HCT116 (cell line): Measurements from ENCODE around the gene CFAP97. TPM values are rescaled to one million over a fixed set of nuclear protein-coding genes. Genes with fewer than 3 reads are reported as not detected.

Experiments
- ATAC-seq: fragments of 200-7000 bp; cut with Tn5 transposase; 2 replicates; pipeline ENCODE4 v1.9.1; 2020; ENCODE audit warnings: mild to moderate bottlenecking, moderate library complexity
- BruUV-seq: library from RNA; stranded (reverse); fragments of 400-500 nt; replicated peaks from 2 replicates; lab custom pipeline; 2021; lab: Mats Ljungman, UMichigan
- CTCF ChIA-PET: fragments of 300-600 bp; sonication (Branson Sonifier 250); formaldehyde crosslinking; loops from one replicate; lab custom pipeline; 2021; ENCODE audit warnings: antibody characterized with exemption; lab: Charles Lee
- POLR2A ChIA-PET: fragments of 300-600, 350-600 bp; sonication (Branson Sonifier 250); formaldehyde crosslinking; loops from one replicate; lab custom pipeline; 2021; ENCODE audit warnings: antibody characterized with exemption; lab: Charles Lee
- RAD21 ChIA-PET, 2 experiments: fragments of 300-600 bp; sonication (Branson Sonifier 250); formaldehyde crosslinking; loops; one replicate each; lab custom pipeline; 2023; ENCODE audit warnings: low total read pairs in 2 of 2; ENCODE audit not compliant: uncharacterized antibody in 2 of 2, unreplicated experiment in 2 of 2, low non-redundant PET in 1 of 2; lab: Charles Lee
- DNase-seq: peaks from one replicate; pipeline ENCODE4 v3.0.0-alpha.2; 2010; ENCODE audit warnings: low read depth, low spot score
- H2AFZ ChIP-seq: fragments of 200-600 bp; shearing (Covaris generic), sonication (generic); 2 replicates; pipeline ENCODE4 v1.6.1; 2017; ENCODE audit warnings: low read depth, mixed run types, mixed read lengths, antibody characterized with exemption, low read length; ENCODE audit not compliant: poor library complexity, severe bottlenecking
- H3K27ac ChIP-seq: 2 replicates; pipeline ENCODE4 v1.5.1; 2012; ENCODE audit warnings: low read depth, low read length
- H3K27me3 ChIP-seq: fragments of 200-600 bp; sonication (generic); 2 replicates; pipeline ENCODE4 v1.6.1; 2016; ENCODE audit warnings: mixed run types, low read length, mixed read lengths; ENCODE audit not compliant: insufficient read depth
- H3K36me3 ChIP-seq, 2 experiments: fragments of 200-500 bp in 1 of 2; fragments of 200-600 bp in 1 of 2; sonication (Bioruptor generic) in 1 of 2; sonication (generic) in 1 of 2; 2 replicates each; pipeline versions ENCODE4 v1.5.1 to v1.6.1; 2014 to 2016; ENCODE audit warnings: low read length in 2 of 2, inconsistent platforms in 1 of 2, mixed read lengths in 1 of 2, mixed run types in 1 of 2; ENCODE audit not compliant: insufficient read depth in 2 of 2, control insufficient read depth in 1 of 2
- H3K4me1 ChIP-seq, 2 experiments: fragments of 200-600 bp in 1 of 2; sonication (generic) in 1 of 2; 2 replicates each; pipeline versions ENCODE4 v1.5.1 to v1.6.1; 2012 to 2017; ENCODE audit warnings: low read length in 2 of 2, inconsistent platforms in 1 of 2, mild to moderate bottlenecking in 1 of 2, mixed read lengths in 1 of 2, mixed run types in 1 of 2, moderate library complexity in 1 of 2; ENCODE audit not compliant: insufficient read depth in 2 of 2, control insufficient read depth in 1 of 2
- H3K4me2 ChIP-seq: fragments of 200-600 bp; sonication (generic); 2 replicates; pipeline ENCODE4 v1.6.1; 2017; ENCODE audit warnings: mixed run types, low read length, mixed read lengths
- H3K4me3 ChIP-seq, 2 experiments: fragments of 200-600 bp in 1 of 2; sonication (generic) in 1 of 2; replicated peaks in 1 of 2; 2 replicates each; pipeline ENCODE4 v1.5.1; 2011 to 2016; ENCODE audit warnings: low read length in 2 of 2, control low read depth in 1 of 2, low read depth in 1 of 2, mild to moderate bottlenecking in 1 of 2, mixed read lengths in 1 of 2, mixed run types in 1 of 2
- H3K79me2 ChIP-seq: fragments of 200-600 bp; sonication (generic); 2 replicates; pipeline ENCODE4 v1.6.1; 2017; ENCODE audit warnings: mild to moderate bottlenecking, mixed run types, low read length, moderate library complexity, mixed read lengths; ENCODE audit not compliant: insufficient read depth
- H3K9ac ChIP-seq: fragments of 200-600 bp; sonication (generic); 2 replicates; pipeline ENCODE4 v1.6.1; 2016; ENCODE audit warnings: low read length, mixed read lengths
- H3K9me2 ChIP-seq: fragments of 200-600 bp; sonication (generic), shearing (Covaris generic); 2 replicates; pipeline ENCODE4 v1.6.1; 2017; ENCODE audit warnings: mixed run types, mild to moderate bottlenecking, moderate library complexity; ENCODE audit not compliant: insufficient read depth
- H3K9me3 ChIP-seq, 2 experiments: fragments of 200-500 bp in 1 of 2; fragments of 200-600 bp in 1 of 2; sonication (Bioruptor generic) in 1 of 2; sonication (generic) in 1 of 2; 2 replicates each; pipeline ENCODE4 v1.6.1; 2014 to 2017; ENCODE audit warnings: low read length in 2 of 2, mixed read lengths in 2 of 2, inconsistent platforms in 1 of 2, low read depth in 1 of 2, mild to moderate bottlenecking in 1 of 2, mixed run types in 1 of 2, moderate library complexity in 1 of 2; ENCODE audit not compliant: control insufficient read depth in 1 of 2, insufficient read depth in 1 of 2
- H4K20me1 ChIP-seq: fragments of 200-600 bp; sonication (generic), shearing (Covaris generic); 2 replicates; pipeline ENCODE4 v1.6.1; 2017; ENCODE audit warnings: mixed run types, mild to moderate bottlenecking, moderate library complexity; ENCODE audit not compliant: insufficient read depth
- EGR1 ChIP-seq: IDR thresholded peaks from 2 replicates; pipeline ENCODE4 v1.6.1; 2012; ENCODE audit warnings: low read depth
- FOSL1 ChIP-seq: IDR thresholded peaks from 2 replicates; pipeline ENCODE4 v1.6.1; 2012; ENCODE audit warnings: low read depth
- POLR2A ChIP-seq: IDR thresholded peaks from 2 replicates; pipeline ENCODE4 v1.7.0; 2011; ENCODE audit warnings: borderline replicate concordance; ENCODE audit not compliant: insufficient read depth, insufficient read length; ENCODE audit errors: extremely low read depth
- POLR2AphosphoS5 ChIP-seq: IDR thresholded peaks from 2 replicates; pipeline ENCODE4 v1.6.1; 2011; ENCODE audit warnings: mild to moderate bottlenecking, low read depth, low read length, moderate library complexity
- RAD21 ChIP-seq: IDR thresholded peaks from 2 replicates; pipeline ENCODE4 v1.6.1; 2012; ENCODE audit warnings: low read depth, mild to moderate bottlenecking
- SIN3A ChIP-seq: IDR thresholded peaks from 2 replicates; pipeline ENCODE4 v1.6.1; 2012; ENCODE audit warnings: low read depth
- SP1 ChIP-seq: IDR thresholded peaks from 2 replicates; pipeline ENCODE4 v1.6.1; 2012; ENCODE audit warnings: low read depth
- SRF ChIP-seq: IDR thresholded peaks from 2 replicates; pipeline ENCODE4 v1.6.1; 2012; ENCODE audit warnings: low read depth
- YY1 ChIP-seq: IDR thresholded peaks from 2 replicates; pipeline ENCODE4 v1.6.1; 2011; ENCODE audit warnings: low read length, low read depth, moderate library complexity, mild to moderate bottlenecking; ENCODE audit not compliant: insufficient replicate concordance; ENCODE audit errors: extremely low read depth
- intact Hi-C: fragments of 100-400 bp; cut with micrococcal nuclease; formaldehyde crosslinking; loops from 2 replicates; pipeline ENCODE4 v1.10.0; 2022
- total RNA-seq: library from RNA; stranded (reverse); gene quantifications from one replicate; pipeline ENCODE4 v1.2.1, GENCODE V29; 2021; ENCODE audit not compliant: unreplicated experiment
- TF ChIP-seq, protein P1 (sequence below), 3 experiments: fragments of 200-600 bp in 1 of 3; sonication (generic) in 1 of 3; IDR thresholded peaks in 2 of 3; conservative IDR thresholded peaks in 1 of 3; 2 replicates each; pipeline ENCODE4 v1.5.1; 2012 to 2017; ENCODE audit warnings: low read depth in 2 of 3, low read length in 2 of 3, antibody characterized with exemption in 1 of 3, borderline replicate concordance in 1 of 3, control low read depth in 1 of 3, mild to moderate bottlenecking in 1 of 3, mixed read lengths in 1 of 3, mixed run types in 1 of 3, moderate library complexity in 1 of 3; ENCODE audit not compliant: insufficient read depth in 1 of 3
- TF ChIP-seq, protein P2 (sequence below): IDR thresholded peaks from 2 replicates; pipeline ENCODE4 v1.6.1; 2012; ENCODE audit warnings: low read depth
- TF ChIP-seq, protein P3 (sequence below): IDR thresholded peaks from 2 replicates; pipeline ENCODE4 v1.6.1; 2012

The CFAP97 gene
- total RNA-seq, 1 experiment from 2014 or later, result 57.7 TPM

DNA sequence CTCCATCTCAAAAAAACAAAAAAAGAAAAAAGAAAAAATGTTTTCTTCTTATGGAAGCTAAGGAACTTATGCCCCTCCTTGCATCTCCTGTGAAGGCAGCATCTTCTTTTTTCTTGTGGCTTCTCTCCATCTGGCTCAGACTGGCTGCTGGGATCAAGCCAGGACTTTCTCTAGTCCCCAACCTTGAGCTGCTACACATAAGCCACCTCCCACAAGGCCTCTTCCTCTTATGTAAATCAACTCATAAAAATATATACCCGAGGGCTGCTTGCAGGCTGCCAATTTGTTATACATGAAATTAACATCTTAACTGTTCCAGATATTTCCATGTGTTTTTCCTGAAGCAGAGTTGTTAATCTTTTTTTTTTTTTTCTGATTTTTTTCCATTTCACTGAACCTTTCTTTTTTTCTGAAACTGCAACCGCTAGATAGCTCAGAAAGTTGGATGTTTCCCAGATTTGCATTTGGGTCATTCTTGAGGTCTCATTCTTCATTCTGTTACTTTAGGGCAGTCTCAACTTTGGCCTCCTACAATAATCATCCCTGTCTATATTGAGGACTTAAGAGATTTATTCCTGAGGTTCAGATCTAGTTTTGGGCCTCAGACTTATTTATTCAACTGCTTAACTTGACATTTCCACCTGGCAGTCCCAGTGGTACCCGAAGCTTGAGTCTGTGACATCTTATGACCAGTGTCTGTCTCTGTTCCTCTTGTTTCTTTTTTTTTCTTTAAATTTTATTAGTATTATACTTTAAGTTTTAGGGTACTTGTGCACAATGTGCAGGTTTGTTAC lies 15.9 kb upstream of the CFAP97 start (continued):
- TF ChIP-seq, protein P1, sequence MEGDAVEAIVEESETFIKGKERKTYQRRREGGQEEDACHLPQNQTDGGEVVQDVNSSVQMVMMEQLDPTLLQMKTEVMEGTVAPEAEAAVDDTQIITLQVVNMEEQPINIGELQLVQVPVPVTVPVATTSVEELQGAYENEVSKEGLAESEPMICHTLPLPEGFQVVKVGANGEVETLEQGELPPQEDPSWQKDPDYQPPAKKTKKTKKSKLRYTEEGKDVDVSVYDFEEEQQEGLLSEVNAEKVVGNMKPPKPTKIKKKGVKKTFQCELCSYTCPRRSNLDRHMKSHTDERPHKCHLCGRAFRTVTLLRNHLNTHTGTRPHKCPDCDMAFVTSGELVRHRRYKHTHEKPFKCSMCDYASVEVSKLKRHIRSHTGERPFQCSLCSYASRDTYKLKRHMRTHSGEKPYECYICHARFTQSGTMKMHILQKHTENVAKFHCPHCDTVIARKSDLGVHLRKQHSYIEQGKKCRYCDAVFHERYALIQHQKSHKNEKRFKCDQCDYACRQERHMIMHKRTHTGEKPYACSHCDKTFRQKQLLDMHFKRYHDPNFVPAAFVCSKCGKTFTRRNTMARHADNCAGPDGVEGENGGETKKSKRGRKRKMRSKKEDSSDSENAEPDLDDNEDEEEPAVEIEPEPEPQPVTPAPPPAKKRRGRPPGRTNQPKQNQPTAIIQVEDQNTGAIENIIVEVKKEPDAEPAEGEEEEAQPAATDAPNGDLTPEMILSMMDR (IDR thresholded peaks at IDR 0.05 in 2 of 3, conservative IDR thresholded peaks at IDR 0.05 in 1 of 3; ENCODE audit: borderline replicate concordance in 1 of 3, insufficient read depth in 1 of 3, low read depth in 2 of 3, low read length in 2 of 3), result no peak

DNA sequence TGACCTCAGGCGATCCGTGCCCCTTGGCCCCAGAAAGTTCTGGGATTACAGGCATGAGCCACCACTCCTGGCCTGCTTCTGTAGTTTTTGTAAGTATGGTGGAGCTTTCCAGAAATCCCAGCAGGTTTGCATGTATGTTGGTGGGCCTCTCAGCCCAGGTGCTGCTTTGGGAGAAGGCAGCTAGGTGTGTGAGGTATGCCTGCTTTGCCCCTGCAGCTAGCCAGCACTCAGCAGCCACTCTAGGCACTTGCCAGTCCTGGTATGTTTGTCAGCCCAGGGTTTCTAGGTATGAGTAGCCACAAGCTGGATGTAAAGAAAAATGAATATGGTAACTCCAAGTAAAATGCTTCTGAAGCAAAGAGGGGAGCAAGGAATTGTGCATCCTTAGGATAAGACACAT lies 14.5 kb upstream of the CFAP97 start:
- Histone ChIP-seq H3K4me1 (peaks cover 9 to 21% of the 10 kb centered on the region in 2 experiments), H3K9me2 (no peaks in the 10 kb centered on the region), H3K36me3 (no peaks in the 10 kb centered on the region), H2AFZ (no peak overlapping the region), H3K27me3 (no peaks in the 10 kb centered on the region), H3K27ac (no peak overlapping the region), H3K9me3 (no peaks in the 10 kb centered on the region), H3K4me3 (no peak overlapping the region), H3K79me2 (peaks cover 59% of the 10 kb centered on the region), H3K9ac (no peak overlapping the region), H4K20me1 (no peaks in the 10 kb centered on the region)
- no TSS peak for BruUV-seq
- ChIA-PET RAD21 (no interaction called here), POLR2A (no interaction called here), CTCF (no interaction called here)
- ATAC-seq (no peak), DNase-seq (no peak)
- TF ChIP-seq POLR2AphosphoS5, result no peak
- TF ChIP-seq, protein P2, sequence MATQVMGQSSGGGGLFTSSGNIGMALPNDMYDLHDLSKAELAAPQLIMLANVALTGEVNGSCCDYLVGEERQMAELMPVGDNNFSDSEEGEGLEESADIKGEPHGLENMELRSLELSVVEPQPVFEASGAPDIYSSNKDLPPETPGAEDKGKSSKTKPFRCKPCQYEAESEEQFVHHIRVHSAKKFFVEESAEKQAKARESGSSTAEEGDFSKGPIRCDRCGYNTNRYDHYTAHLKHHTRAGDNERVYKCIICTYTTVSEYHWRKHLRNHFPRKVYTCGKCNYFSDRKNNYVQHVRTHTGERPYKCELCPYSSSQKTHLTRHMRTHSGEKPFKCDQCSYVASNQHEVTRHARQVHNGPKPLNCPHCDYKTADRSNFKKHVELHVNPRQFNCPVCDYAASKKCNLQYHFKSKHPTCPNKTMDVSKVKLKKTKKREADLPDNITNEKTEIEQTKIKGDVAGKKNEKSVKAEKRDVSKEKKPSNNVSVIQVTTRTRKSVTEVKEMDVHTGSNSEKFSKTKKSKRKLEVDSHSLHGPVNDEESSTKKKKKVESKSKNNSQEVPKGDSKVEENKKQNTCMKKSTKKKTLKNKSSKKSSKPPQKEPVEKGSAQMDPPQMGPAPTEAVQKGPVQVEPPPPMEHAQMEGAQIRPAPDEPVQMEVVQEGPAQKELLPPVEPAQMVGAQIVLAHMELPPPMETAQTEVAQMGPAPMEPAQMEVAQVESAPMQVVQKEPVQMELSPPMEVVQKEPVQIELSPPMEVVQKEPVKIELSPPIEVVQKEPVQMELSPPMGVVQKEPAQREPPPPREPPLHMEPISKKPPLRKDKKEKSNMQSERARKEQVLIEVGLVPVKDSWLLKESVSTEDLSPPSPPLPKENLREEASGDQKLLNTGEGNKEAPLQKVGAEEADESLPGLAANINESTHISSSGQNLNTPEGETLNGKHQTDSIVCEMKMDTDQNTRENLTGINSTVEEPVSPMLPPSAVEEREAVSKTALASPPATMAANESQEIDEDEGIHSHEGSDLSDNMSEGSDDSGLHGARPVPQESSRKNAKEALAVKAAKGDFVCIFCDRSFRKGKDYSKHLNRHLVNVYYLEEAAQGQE, result no peak
- TF ChIP-seq SRF, result no peak
- no peak for TF ChIP-seq FOSL1
- TF ChIP-seq, protein P3, sequence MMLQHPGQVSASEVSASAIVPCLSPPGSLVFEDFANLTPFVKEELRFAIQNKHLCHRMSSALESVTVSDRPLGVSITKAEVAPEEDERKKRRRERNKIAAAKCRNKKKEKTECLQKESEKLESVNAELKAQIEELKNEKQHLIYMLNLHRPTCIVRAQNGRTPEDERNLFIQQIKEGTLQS, result no peak
- TF ChIP-seq SIN3A, result no peak
- TF ChIP-seq SP1, result no peak
- no peak for TF ChIP-seq YY1
- no peak for TF ChIP-seq EGR1
- no peak for TF ChIP-seq RAD21
- no peak for TF ChIP-seq POLR2A
- TF ChIP-seq, all 23 proteins: peak for 0
- intact Hi-C loops, result no loop called here
- H3K4me2 ChIP-seq, result no peak overlapping the region
